MCF 10A (cell line): ENCODE data around the gene TMEM219. TPM values are rescaled to one million over a fixed set of nuclear protein-coding genes. Genes with fewer than 3 reads are reported as not detected.

Source experiments
- BruUV-seq: library from RNA; stranded (reverse); fragments of 400-500 nt; replicated peaks from 2 replicates; lab custom pipeline; 2021; lab: Mats Ljungman, UMichigan
- CTCF ChIA-PET: fragments of 300-600 bp; sonication (Branson Sonifier 250); formaldehyde crosslinking; extraction: SDS; loops from one replicate; lab custom pipeline; 2021; ENCODE audit warnings: antibody characterized with exemption, inconsistent platforms; lab: Yijun Ruan, JAX
- POLR2A ChIA-PET: fragments of 300-600, 350-650 bp; sonication (Branson Sonifier 250); formaldehyde crosslinking; extraction: SDS; loops from one replicate; lab custom pipeline; 2020; ENCODE audit warnings: antibody characterized with exemption, inconsistent platforms; lab: Yijun Ruan, JAX
- DNase-seq: peaks from one replicate; pipeline ENCODE4 v3.0.0-alpha.2; 2018; ENCODE audit not compliant: unreplicated experiment
- H3K27ac Mint-ChIP-seq: one replicate; pipeline ENCODE4 v1.8.0; 2022; ENCODE audit warnings: mild to moderate bottlenecking, low read depth, mixed read lengths; ENCODE audit not compliant: unreplicated experiment
- H3K27me3 Mint-ChIP-seq: one replicate; pipeline ENCODE4 v1.8.0; 2022; ENCODE audit warnings: mixed read lengths; ENCODE audit not compliant: insufficient read depth, unreplicated experiment
- H3K36me3 Mint-ChIP-seq: one replicate; pipeline ENCODE4 v1.8.0; 2022; ENCODE audit warnings: mild to moderate bottlenecking, moderate library complexity, mixed read lengths; ENCODE audit not compliant: insufficient read depth, unreplicated experiment
- H3K4me1 Mint-ChIP-seq: one replicate; pipeline ENCODE4 v1.8.0; 2022; ENCODE audit warnings: mixed read lengths; ENCODE audit not compliant: insufficient read depth, unreplicated experiment
- H3K4me3 Mint-ChIP-seq: one replicate; pipeline ENCODE4 v1.8.0; 2022; ENCODE audit warnings: mild to moderate bottlenecking, moderate library complexity, mixed read lengths; ENCODE audit not compliant: unreplicated experiment
- H3K9me3 Mint-ChIP-seq: one replicate; pipeline ENCODE4 v1.8.0; 2022; ENCODE audit warnings: mixed read lengths; ENCODE audit not compliant: unreplicated experiment
- CTCF ChIP-seq: fragments of 200-600 bp; IDR thresholded peaks from one replicate; pipeline ENCODE4 v1.8.0; 2022; ENCODE audit warnings: antibody characterized with exemption, mild to moderate bottlenecking; ENCODE audit not compliant: unreplicated experiment
- intact Hi-C: fragments of 100-400 bp; cut with micrococcal nuclease; formaldehyde crosslinking; loops from 2 replicates; pipeline ENCODE4 v1.14.1; 2022
- total RNA-seq: library from RNA; stranded (reverse); gene quantifications from 2 replicates; pipeline ENCODE4 v1.2.3, GENCODE V29; 2022

Gene TMEM219
- total RNA-seq, 1 experiment from 2014 or later: 62.1 TPM

- Mint-ChIP-seq H3K4me1 (peaks cover 27% of the 10 kb centered on the region), H3K36me3 (peaks cover 40% of the 10 kb centered on the region), H3K9me3 (no peaks in the 10 kb centered on the region), H3K27ac (peak overlapping the region; percentile 98), H3K4me3 (peak overlapping the region; percentile 96), H3K27me3 (no peaks in the 10 kb centered on the region)
- no peak for TF ChIP-seq CTCF
- DNase-seq: no peak
- intact Hi-C loops: loop anchor here (2.0 kb wide), 2 partner anchors 49 to 113 kb away; partner anchors contain the start of genes CDIPT and KCTD13
- ChIA-PET CTCF (interaction anchor here (0.6 to 1.6 kb wide), 9 partner anchors 8 to 275 kb away, joined by 3 to 5 read pairs (median 3); no protein-coding TSS in a partner anchor), POLR2A (interaction anchor here (0.6 to 5.8 kb wide), 11 partner anchors 9 to 225 kb away, joined by 3 to 75 read pairs (median 20); partner anchors contain the start of genes ASPHD1, HIRIP3, INO80E and KCTD13)
- BruUV-seq: no TSS peak
Measured at GRCh38 chr16:29975811-29976511, 14.1 kb downstream of the TMEM219 start.

- DNase-seq: no peak
- ChIA-PET POLR2A (interaction anchor here (2.2 to 5.8 kb wide), 4 partner anchors 8 to 51 kb away, joined by 7 to 75 read pairs (median 46); partner anchors contain the start of genes HIRIP3, INO80E, KCTD13 and TMEM219), CTCF (interaction anchor here (0.7 to 1.0 kb wide), 2 partner anchors 15 to 255 kb away, joined by 3 read pairs; no protein-coding TSS in a partner anchor)
- intact Hi-C loops: no loop called here
- H3K27ac Mint-ChIP-seq: no peak overlapping the region
- no TSS peak for BruUV-seq
- H3K9me3 Mint-ChIP-seq: no peaks in the 10 kb centered on the region
- peaks cover 50% of the 10 kb centered on the region for H3K36me3 Mint-ChIP-seq
- no peak for TF ChIP-seq CTCF
- no peak overlapping the region for H3K4me3 Mint-ChIP-seq
- no peaks in the 10 kb centered on the region for H3K27me3 Mint-ChIP-seq
- H3K4me1 Mint-ChIP-seq: peaks cover 27% of the 10 kb centered on the region
Measured at GRCh38 chr16:29977063-29977825, 15.4 kb downstream of the TMEM219 start.

GRCh38 chr16:29978081-29978480, 16.2 kb downstream of the TMEM219 start:
- ChIA-PET POLR2A (interaction anchor here (2.2 kb wide), 1 partner anchor 52 kb away, joined by 7 read pairs; the partner anchor contains the start of gene KCTD13), CTCF (interaction anchor here (0.6 to 1.2 kb wide), 4 partner anchors 14 to 341 kb away, joined by 3 to 4 read pairs (median 4); no protein-coding TSS in a partner anchor)
- intact Hi-C loops: no loop called here
- no peak for TF ChIP-seq CTCF
- Mint-ChIP-seq H3K36me3 (peaks cover 57% of the 10 kb centered on the region), H3K9me3 (no peaks in the 10 kb centered on the region), H3K27ac (no peak overlapping the region), H3K4me3 (no peak overlapping the region), H3K4me1 (peaks cover 27% of the 10 kb centered on the region), H3K27me3 (no peaks in the 10 kb centered on the region)
- BruUV-seq: no TSS peak
- no peak for DNase-seq
